Suprapubic skin (tissue), 4 donors: ENCODE measurements around the gene TELO2. TPM values are rescaled to one million over a fixed set of nuclear protein-coding genes. Genes with fewer than 3 reads are reported as not detected.

Source experiments
- DNase-seq, 2 donors: peaks; one replicate each; pipeline ENCODE4 v3.0.0-alpha.2; 2019; ENCODE audit warnings: low spot score in 2 of 2
- H3K27ac ChIP-seq: fragments of 200-600 bp; sonication (generic); one replicate; pipeline ENCODE4 v1.5.1; 2019
- H3K27me3 ChIP-seq: fragments of 200-600 bp; sonication (generic); one replicate; pipeline ENCODE4 v1.5.1; 2019
- H3K36me3 ChIP-seq: fragments of 200-600 bp; sonication (generic); one replicate; pipeline ENCODE4 v1.5.1; 2019
- H3K4me1 ChIP-seq: fragments of 200-600 bp; sonication (generic); one replicate; pipeline ENCODE4 v1.5.1; 2019
- H3K4me3 ChIP-seq: fragments of 200-600 bp; sonication (generic); one replicate; pipeline ENCODE4 v1.5.1; 2019; ENCODE audit warnings: mild to moderate bottlenecking
- H3K9me3 ChIP-seq: fragments of 200-600 bp; sonication (generic); one replicate; pipeline ENCODE4 v1.5.1; 2019
- EP300 ChIP-seq: sonication (generic); formaldehyde crosslinking; IDR thresholded peaks from one replicate; pipeline ENCODE4 v1.6.1; 2017; ENCODE audit warnings: antibody characterized with exemption
- POLR2A ChIP-seq, 2 donors: fragments of 450-650 bp; IDR thresholded peaks; one replicate each; pipeline ENCODE4 v1.6.1; 2017; ENCODE audit warnings: antibody characterized with exemption in 2 of 2, mild to moderate bottlenecking in 2 of 2, moderate library complexity in 2 of 2
- POLR2AphosphoS5 ChIP-seq, 3 donors: sonication (generic); formaldehyde crosslinking; IDR thresholded peaks; one replicate each; pipeline ENCODE4 v1.6.1; 2017; ENCODE audit warnings: antibody characterized with exemption in 3 of 3
- WGBS: methylation state at CpG from one replicate; pipeline ENCODE4 v1.1.5; 2018; 5-methylcytosine and 5-hydroxymethylcytosine counted together
- total RNA-seq, 4 donors: library from RNA; depleted of rRNA; stranded (reverse); fragments of >200 nt; gene quantifications; one replicate each; pipeline ENCODE4 v1.1.0, GENCODE V29; 2016
- TF ChIP-seq, protein P1 (sequence below), 2 donors: fragments of 200-600 bp in 1 of 2; fragments of 450-650 bp in 1 of 2; sonication (generic) in 1 of 2; IDR thresholded peaks; one replicate each; pipeline ENCODE4 v1.5.1; 2016 to 2019; ENCODE audit warnings: antibody characterized with exemption in 2 of 2, mild to moderate bottlenecking in 1 of 2, moderate library complexity in 1 of 2

The TELO2 gene
- total RNA-seq, 4 donors from 2014 or later, result 28.1 to 86.1 (median 35.2) TPM

DNA sequence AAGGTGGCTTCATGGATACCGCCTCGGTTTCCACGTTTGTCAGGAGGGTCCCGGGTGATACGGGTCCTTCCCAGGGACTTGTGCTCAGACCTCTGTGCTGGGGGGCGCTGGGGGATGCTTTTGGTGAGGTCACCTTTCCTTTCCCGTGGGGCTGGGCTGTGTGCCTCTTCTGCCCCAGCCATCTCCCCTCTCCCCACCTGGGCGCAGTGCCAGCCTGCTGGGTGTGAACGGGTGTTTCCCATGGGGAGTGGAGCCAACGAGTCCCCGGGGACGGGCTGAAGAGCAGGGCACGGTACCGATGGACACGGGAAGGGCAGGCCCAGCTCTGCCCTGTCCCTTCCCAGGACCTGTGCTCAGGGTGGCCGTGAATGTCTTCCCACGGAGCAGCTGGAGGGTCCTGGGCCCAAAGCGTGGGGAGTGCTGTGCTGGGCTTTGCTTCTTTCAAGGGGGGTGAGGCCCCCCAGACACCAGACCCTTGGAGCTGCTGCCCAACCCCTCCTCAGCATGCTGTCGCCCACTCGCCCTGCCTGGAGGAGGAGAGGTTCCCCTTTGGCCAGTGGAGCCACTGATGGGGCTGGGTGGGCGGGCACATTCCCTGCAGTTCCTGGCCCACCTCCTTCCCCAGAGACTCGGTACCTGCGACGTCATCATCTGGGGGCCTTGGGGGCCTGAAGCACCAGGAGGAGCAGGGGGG is 15.5 kb downstream of the TELO2 start:
- Histone ChIP-seq H3K4me3 (no peak overlapping the region), H3K4me1 (no peaks in the 10 kb centered on the region), H3K36me3 (peaks cover 46% of the 10 kb centered on the region), H3K27ac (no peak overlapping the region), H3K9me3 (no peaks in the 10 kb centered on the region), H3K27me3 (no peaks in the 10 kb centered on the region)
- WGBS, result 82% methylated on average over 17 of the region's 24 CpGs
- no peak for TF ChIP-seq POLR2A (IDR thresholded peaks at IDR 0.05)
- no peak for TF ChIP-seq EP300
- no peak for TF ChIP-seq POLR2AphosphoS5 (IDR thresholded peaks at IDR 0.05)
- TF ChIP-seq, protein P1, sequence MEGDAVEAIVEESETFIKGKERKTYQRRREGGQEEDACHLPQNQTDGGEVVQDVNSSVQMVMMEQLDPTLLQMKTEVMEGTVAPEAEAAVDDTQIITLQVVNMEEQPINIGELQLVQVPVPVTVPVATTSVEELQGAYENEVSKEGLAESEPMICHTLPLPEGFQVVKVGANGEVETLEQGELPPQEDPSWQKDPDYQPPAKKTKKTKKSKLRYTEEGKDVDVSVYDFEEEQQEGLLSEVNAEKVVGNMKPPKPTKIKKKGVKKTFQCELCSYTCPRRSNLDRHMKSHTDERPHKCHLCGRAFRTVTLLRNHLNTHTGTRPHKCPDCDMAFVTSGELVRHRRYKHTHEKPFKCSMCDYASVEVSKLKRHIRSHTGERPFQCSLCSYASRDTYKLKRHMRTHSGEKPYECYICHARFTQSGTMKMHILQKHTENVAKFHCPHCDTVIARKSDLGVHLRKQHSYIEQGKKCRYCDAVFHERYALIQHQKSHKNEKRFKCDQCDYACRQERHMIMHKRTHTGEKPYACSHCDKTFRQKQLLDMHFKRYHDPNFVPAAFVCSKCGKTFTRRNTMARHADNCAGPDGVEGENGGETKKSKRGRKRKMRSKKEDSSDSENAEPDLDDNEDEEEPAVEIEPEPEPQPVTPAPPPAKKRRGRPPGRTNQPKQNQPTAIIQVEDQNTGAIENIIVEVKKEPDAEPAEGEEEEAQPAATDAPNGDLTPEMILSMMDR (IDR thresholded peaks at IDR 0.05), result no peak
- DNase-seq, result no peak

DNA sequence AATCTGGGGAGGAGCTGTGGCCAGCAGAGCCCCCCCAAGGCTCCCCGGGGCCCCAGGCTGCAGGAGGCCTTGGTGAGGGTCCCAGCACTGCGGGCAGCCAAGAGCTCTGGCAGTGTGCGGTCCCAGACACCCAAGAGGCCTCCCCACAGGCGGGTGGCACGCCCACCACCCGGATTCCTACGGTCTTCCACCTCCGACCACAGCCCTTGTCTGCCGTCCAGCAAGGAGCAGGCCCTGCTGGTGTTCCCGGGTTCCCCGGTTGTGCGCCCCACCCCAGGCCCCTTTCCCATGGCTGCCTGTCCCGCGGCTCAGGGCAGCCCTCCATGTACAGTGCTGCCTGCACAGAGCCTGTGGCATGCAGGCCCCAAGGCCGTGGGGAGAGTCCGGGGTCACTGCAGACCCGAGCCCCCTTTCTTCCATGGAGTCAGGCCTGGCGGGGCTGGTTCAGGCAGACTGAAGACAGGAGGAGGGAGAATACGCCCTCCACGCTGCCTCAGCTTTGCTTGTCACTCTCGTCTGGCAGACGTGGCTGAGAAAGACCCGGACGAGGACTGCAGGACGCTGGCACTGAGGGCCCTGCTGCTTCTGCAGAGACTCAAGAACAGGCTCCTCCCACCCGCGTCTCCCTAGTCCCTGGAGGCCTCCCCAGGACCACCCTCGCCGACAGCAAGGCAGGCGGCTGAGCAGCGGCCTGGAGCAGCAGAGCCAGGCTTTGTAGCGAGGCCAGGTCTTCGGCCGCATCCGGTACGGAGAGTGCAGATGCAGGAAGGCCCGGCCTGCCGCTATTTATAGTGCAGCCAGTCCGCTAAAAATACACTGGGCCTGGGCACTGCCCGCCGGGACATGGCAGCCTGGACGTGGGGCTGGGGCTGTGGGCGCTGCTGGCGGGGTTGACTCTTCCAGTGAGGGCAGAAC is 16.4 kb downstream of the TELO2 start:
- no peak for TF ChIP-seq POLR2A (IDR thresholded peaks at IDR 0.05)
- no peak for TF ChIP-seq POLR2AphosphoS5 (IDR thresholded peaks at IDR 0.05)
- no peak for TF ChIP-seq EP300
- no peak for DNase-seq
- WGBS, result 73% methylated on average over 16 of the region's 44 CpGs
- Histone ChIP-seq H3K9me3 (no peaks in the 10 kb centered on the region), H3K4me1 (no peaks in the 10 kb centered on the region), H3K4me3 (no peak overlapping the region), H3K36me3 (peaks cover 44% of the 10 kb centered on the region), H3K27ac (no peak overlapping the region), H3K27me3 (no peaks in the 10 kb centered on the region)

DNA sequence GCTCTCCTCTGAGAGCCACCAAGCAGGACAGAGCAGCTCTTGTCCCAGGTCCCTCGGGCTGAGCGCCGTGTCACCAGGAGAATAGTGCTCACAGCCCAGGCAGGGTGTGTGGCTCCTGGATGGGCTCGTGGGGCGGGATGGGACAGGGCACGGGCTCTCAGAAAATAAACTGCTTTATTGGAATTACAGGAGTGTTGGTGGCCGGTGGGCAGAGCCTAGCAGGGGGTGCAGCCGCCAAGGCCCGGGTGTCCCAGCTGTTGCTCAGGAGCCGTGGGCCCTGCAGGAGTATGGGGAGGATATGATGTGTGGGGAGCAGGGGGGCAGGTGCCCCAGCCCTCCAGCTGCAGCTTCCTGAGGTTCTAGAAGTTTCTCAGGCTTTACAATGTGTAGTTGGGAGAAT is 17.1 kb downstream of the TELO2 start:
- no peak for DNase-seq
- no peak overlapping the region for H3K27ac ChIP-seq
- no peaks in the 10 kb centered on the region for H3K4me1 ChIP-seq
- TF ChIP-seq, protein P1 (IDR thresholded peaks at IDR 0.05), result no peak
- no peak for TF ChIP-seq POLR2A (IDR thresholded peaks at IDR 0.05)
- no peak for TF ChIP-seq EP300
- TF ChIP-seq POLR2AphosphoS5 (IDR thresholded peaks at IDR 0.05), result no peak
- 81% methylated on average over 10 of the region's 10 CpGs for WGBS
- H3K27me3 ChIP-seq, result no peaks in the 10 kb centered on the region
- H3K9me3 ChIP-seq, result no peaks in the 10 kb centered on the region
- no peak overlapping the region for H3K4me3 ChIP-seq
- H3K36me3 ChIP-seq, result peaks cover 41% of the 10 kb centered on the region

DNA sequence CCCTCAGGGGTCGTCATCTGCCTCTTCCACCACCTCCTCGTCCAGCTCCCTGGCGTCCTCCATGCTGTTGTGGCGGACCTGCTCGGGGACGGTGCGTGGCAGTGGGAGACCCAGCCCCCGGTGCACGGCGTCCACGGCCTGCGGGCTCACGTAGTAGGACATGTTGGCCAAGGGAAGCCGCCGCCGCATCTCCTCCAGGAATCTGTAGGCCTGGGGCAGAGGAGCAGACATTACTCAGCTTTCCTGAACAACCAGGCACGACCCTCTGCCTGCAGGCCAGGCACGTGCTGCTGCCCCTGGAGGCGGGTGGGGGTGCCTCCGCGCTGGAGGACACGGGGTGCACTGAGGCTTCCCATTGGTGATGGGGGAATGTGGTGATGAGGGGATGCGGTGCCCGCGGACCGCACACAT is 17.8 kb downstream of the TELO2 start:
- Histone ChIP-seq H3K4me1 (no peaks in the 10 kb centered on the region), H3K27me3 (no peaks in the 10 kb centered on the region), H3K27ac (no peak overlapping the region), H3K4me3 (no peak overlapping the region), H3K36me3 (peaks cover 36% of the 10 kb centered on the region), H3K9me3 (no peaks in the 10 kb centered on the region)
- 100% methylated on average over 10 of the region's 26 CpGs for WGBS
- DNase-seq, result no peak
- TF ChIP-seq, protein P1 (IDR thresholded peaks at IDR 0.05), result no peak
- TF ChIP-seq EP300 (no peak), POLR2A (IDR thresholded peaks at IDR 0.05) (no peak), POLR2AphosphoS5 (IDR thresholded peaks at IDR 0.05) (no peak)

DNA sequence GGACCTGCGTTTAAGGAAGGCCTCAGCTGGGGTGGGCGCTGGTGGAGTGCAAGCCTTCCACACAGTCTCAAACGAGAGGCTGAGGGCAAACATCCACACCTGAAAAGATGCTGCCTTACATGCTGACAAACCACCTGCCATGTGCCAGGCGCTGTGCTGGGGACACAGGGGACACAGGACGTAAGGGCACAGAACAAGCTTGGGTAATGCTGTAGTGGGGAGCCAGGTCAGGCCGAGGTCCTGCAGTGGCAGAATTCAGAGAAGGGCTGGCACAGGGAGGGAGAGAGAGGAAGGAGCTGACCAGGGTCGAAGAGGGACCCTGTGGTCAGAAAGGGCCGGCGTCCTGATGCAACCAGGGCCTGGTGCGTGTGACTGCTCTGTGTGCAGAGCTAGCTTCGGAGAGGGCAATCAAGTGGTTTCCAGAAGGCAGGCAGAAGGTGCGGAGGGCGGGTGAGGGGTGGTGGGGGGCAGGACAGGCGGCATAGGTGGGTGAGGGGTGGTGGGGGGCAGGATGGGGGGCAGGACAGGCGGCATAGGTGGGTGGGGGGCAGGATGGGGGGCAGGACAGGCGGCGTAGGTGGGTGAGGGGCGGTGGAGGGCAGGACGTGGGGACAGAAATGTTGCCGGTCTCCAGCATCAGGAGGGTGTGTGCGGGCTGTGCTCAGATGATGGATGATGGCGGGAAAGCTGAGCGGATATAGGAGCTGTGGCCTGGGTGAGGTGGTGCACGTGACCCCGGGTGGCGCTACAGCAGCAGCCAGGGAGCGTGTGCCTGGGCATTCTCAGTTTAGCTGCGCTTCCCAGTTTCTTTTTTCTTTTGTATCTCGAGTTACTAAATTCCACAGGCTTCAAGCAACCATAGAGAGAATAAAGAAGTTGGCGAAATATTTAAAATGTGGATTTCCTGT is 18.8 kb downstream of the TELO2 start:
- TF ChIP-seq POLR2AphosphoS5 (IDR thresholded peaks at IDR 0.05), result no peak
- TF ChIP-seq EP300, result no peak
- TF ChIP-seq POLR2A (IDR thresholded peaks at IDR 0.05), result no peak
- TF ChIP-seq, protein P1 (IDR thresholded peaks at IDR 0.05), result no peak
- H3K27ac ChIP-seq, result no peak overlapping the region
- no peak for DNase-seq
- H3K9me3 ChIP-seq, result no peaks in the 10 kb centered on the region
- WGBS, result 75% methylated on average over 30 of the region's 30 CpGs
- H3K4me1 ChIP-seq, result no peaks in the 10 kb centered on the region
- H3K4me3 ChIP-seq, result no peak overlapping the region
- no peaks in the 10 kb centered on the region for H3K27me3 ChIP-seq
- peaks cover 27% of the 10 kb centered on the region for H3K36me3 ChIP-seq
